HepG2 (cell line): ENCODE results near the gene MAD2L2. TPM values are rescaled to one million over a fixed set of nuclear protein-coding genes. Genes with fewer than 3 reads are reported as not detected.
A peak's percentile ranks its signal among the peaks of the same experiment; 100 is the strongest.

Experiments used
- ATAC-seq: fragments of 200-7000 bp; cut with Tn5 transposase; 3 replicates; pipeline ENCODE4 v1.9.1; 2020; ENCODE audit warnings: mild to moderate bottlenecking, moderate library complexity
- BruUV-seq: library from RNA; stranded (reverse); fragments of 400-500 nt; replicated peaks from 2 replicates; lab custom pipeline; 2021; lab: Mats Ljungman, UMichigan
- CTCF ChIA-PET: fragments of 300-600 bp; formaldehyde crosslinking; extraction: SDS; loops from one replicate; lab custom pipeline; 2021; ENCODE audit warnings: low total read pairs, inconsistent platforms, low intra/inter-chr PET ratio; lab: Yijun Ruan, JAX
- POLR2A ChIA-PET: fragments of 350-600 bp; sonication (Branson Sonifier 250); formaldehyde crosslinking; loops from one replicate; lab custom pipeline; 2020; ENCODE audit warnings: antibody characterized with exemption, inconsistent platforms; lab: Yijun Ruan, JAX
- DNase-seq: peaks from one replicate; pipeline ENCODE4 v3.0.0-alpha.2; 2015; ENCODE audit warnings: low spot score
- FAIRE-seq: peaks from 3 replicates; lab custom pipeline; 2011; peaks lifted over from hg19 to GRCh38; lab: Jason Lieb, UNC
- H2AFZ ChIP-seq: one replicate; pipeline ENCODE4 v1.6.1; 2011; ENCODE audit warnings: low read length, inconsistent platforms
- H3K27ac ChIP-seq: fragments of 300-600 bp; 3 replicates; pipeline ENCODE4 v1.8.0; 2011; ENCODE audit warnings: mixed run types, mild to moderate bottlenecking, mixed read lengths, low read length, inconsistent platforms; ENCODE audit not compliant: insufficient read depth; ENCODE audit errors: extremely low read length
- H3K27me3 ChIP-seq, 2 experiments: fragments of 200-600 bp in 1 of 2; 2 replicates in 1 of 2; 3 replicates in 1 of 2; pipeline versions ENCODE4 v1.6.0 to v1.8.0; 2011; ENCODE audit warnings: low read length in 2 of 2, mild to moderate bottlenecking in 2 of 2, moderate library complexity in 2 of 2, inconsistent platforms in 1 of 2; ENCODE audit not compliant: insufficient read depth in 2 of 2, control insufficient read depth in 1 of 2
- H3K36me3 ChIP-seq, 2 experiments: fragments of 200-600 bp in 1 of 2; replicated peaks in 1 of 2; 2 replicates in 1 of 2; 3 replicates in 1 of 2; pipeline versions ENCODE4 v1.5.1 to v1.8.0; 2011; ENCODE audit warnings: low read length in 2 of 2, inconsistent platforms in 1 of 2; ENCODE audit not compliant: insufficient read depth in 2 of 2, control insufficient read depth in 1 of 2
- H3K4me1 ChIP-seq: 2 replicates; pipeline ENCODE4 v1.5.1; 2012; ENCODE audit warnings: low read length, inconsistent platforms; ENCODE audit not compliant: insufficient read depth
- H3K4me2 ChIP-seq: 2 replicates; pipeline ENCODE4 v1.6.0; 2011; ENCODE audit warnings: low read depth, low read length, inconsistent platforms
- H3K4me3 ChIP-seq, 3 experiments: fragments of 200-600 bp in 1 of 3; sonication (generic), shearing (Covaris generic) in 1 of 3; replicated peaks in 1 of 3; 2 replicates each; pipeline ENCODE4 v1.5.1; 2011 to 2016; ENCODE audit warnings: low read length in 3 of 3, inconsistent platforms in 2 of 3, low read depth in 2 of 3, mild to moderate bottlenecking in 2 of 3, control low read depth in 1 of 3, mixed read lengths in 1 of 3; ENCODE audit not compliant: insufficient read depth in 1 of 3
- H3K79me2 ChIP-seq: one replicate; pipeline ENCODE4 v1.6.1; 2011; ENCODE audit warnings: low read length, inconsistent platforms; ENCODE audit not compliant: insufficient read depth
- H3K9ac ChIP-seq: 2 replicates; pipeline ENCODE4 v1.6.0; 2011; ENCODE audit warnings: mild to moderate bottlenecking, low read depth, low read length, inconsistent platforms; ENCODE audit not compliant: insufficient read depth
- H3K9me3 ChIP-seq: 2 replicates; pipeline ENCODE4 v1.5.1; 2012; ENCODE audit warnings: mild to moderate bottlenecking, low read length
- H4K20me1 ChIP-seq: 2 replicates; pipeline ENCODE4 v1.6.0; 2011; ENCODE audit warnings: inconsistent platforms, mild to moderate bottlenecking, low read length, moderate library complexity; ENCODE audit not compliant: insufficient read depth
- CEBPB ChIP-seq: IDR thresholded peaks from 2 replicates; pipeline ENCODE4 v1.6.1; 2011; ENCODE audit warnings: low read depth, low read length, improper control_type of control experiment, borderline replicate concordance
- CEBPG ChIP-seq: IDR thresholded peaks from 2 replicates; pipeline ENCODE4 v1.6.1; 2016
- DPF2 ChIP-seq: sonication (generic); formaldehyde crosslinking; IDR thresholded peaks from 2 replicates; pipeline ENCODE4 v1.4.0; 2020; ENCODE audit warnings: mild to moderate bottlenecking, low read depth, missing genetic modification reagents, borderline replicate concordance
- ZNF34 ChIP-seq: sonication (generic); formaldehyde crosslinking; IDR thresholded peaks from 2 replicates; pipeline ENCODE4 v1.4.0; 2020; ENCODE audit warnings: mild to moderate bottlenecking, missing genetic modification reagents, borderline replicate concordance
- ZNF629 ChIP-seq: sonication (generic); formaldehyde crosslinking; conservative IDR thresholded peaks from 2 replicates; pipeline ENCODE4 v1.5.0; 2020; ENCODE audit warnings: missing genetic modification reagents
- WGBS: methylation state at CpG from one replicate; pipeline ENCODE4 v1.1.6; 2017; ENCODE audit warnings: low lambda C conversion rate; 5-methylcytosine and 5-hydroxymethylcytosine counted together
- in situ Hi-C: cut with HindIII; loops from 2 replicates; pipeline ENCODE4 v1.10.0; 2017; ENCODE audit warnings: low pct_unique_long_range_greater_than_20kb; ENCODE audit not compliant: extremely low pct_ligation_motif_present
- intact Hi-C: fragments of 100-400 bp; cut with micrococcal nuclease; formaldehyde crosslinking; loops from one replicate; pipeline ENCODE4 v1.10.0; 2022; ENCODE audit not compliant: unreplicated experiment
- polyA plus RNA-seq, 8 experiments: library from polyadenylated mRNA; depleted of rRNA in 3 of 8; stranded (reverse) in 7 of 8; unstranded in 1 of 8; fragments of >200 nt; fragmentation: Illumina TruSeq in 4 of 8; extraction: Trizol in 4 of 8; gene quantifications; 2 replicates each; pipeline versions ENCODE4 v1.2.1 to v1.2.3, GENCODE V29; 2011 to 2016; ENCODE audit warnings: low read depth in 4 of 8, missing spikeins in 1 of 8, mixed read lengths in 1 of 8; ENCODE audit not compliant: insufficient read depth in 1 of 8
- total RNA-seq, 5 experiments: library from RNA; depleted of rRNA; stranded (reverse); fragments of >200 nt; fragmentation: Illumina TruSeq; extraction: Trizol; gene quantifications; 2 replicates each; pipeline ENCODE4 v1.2.3, GENCODE V29; 2016; ENCODE audit warnings: low read depth in 1 of 5
- TF ChIP-seq, protein P1 (sequence below): sonication (generic); formaldehyde crosslinking; IDR thresholded peaks from 2 replicates; pipeline ENCODE4 v1.5.0; 2020; ENCODE audit warnings: mild to moderate bottlenecking, missing genetic modification reagents, borderline replicate concordance

The MAD2L2 gene
- total and polyA plus RNA-seq, 2 of the 13 experiments (the other 11 are each of a cell fraction or from before 2014, with no cell fraction given), result 51.8 to 53.8 TPM

DNA sequence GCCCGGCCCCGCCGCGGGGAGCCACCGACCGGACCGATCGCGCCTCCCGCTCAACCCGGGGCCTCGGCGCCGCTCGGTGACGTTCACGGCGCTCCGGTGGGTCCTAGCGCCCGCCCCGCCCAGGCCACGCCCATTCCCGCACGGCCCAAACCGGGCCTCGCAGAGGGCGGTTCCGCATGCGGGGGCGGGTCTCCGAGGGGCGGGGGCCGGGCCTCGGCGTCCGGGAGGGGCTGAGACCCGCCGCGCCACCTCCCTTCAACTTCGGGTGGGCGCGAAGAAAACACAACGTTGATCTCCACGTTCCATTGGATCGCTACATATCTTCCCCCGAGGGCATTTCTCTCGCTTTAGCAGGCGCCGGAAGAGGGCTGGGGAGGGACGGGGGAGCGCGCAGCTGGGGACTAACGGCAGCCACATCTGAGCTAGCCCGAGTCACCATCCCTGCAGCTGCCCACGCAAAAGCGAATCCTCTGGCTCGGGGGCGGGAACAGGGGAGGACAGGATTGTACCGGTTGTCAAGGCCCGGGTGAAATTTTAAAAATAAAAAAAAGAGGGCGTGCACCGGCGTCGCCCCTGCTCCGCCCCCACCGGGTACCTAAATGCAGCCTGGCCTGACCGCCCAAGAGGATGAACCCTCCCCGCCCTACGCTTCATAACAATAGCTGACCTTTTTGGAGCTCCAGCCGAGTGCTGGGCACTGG, at the start of gene MAD2L2 (continued):
- TF ChIP-seq, protein P1, sequence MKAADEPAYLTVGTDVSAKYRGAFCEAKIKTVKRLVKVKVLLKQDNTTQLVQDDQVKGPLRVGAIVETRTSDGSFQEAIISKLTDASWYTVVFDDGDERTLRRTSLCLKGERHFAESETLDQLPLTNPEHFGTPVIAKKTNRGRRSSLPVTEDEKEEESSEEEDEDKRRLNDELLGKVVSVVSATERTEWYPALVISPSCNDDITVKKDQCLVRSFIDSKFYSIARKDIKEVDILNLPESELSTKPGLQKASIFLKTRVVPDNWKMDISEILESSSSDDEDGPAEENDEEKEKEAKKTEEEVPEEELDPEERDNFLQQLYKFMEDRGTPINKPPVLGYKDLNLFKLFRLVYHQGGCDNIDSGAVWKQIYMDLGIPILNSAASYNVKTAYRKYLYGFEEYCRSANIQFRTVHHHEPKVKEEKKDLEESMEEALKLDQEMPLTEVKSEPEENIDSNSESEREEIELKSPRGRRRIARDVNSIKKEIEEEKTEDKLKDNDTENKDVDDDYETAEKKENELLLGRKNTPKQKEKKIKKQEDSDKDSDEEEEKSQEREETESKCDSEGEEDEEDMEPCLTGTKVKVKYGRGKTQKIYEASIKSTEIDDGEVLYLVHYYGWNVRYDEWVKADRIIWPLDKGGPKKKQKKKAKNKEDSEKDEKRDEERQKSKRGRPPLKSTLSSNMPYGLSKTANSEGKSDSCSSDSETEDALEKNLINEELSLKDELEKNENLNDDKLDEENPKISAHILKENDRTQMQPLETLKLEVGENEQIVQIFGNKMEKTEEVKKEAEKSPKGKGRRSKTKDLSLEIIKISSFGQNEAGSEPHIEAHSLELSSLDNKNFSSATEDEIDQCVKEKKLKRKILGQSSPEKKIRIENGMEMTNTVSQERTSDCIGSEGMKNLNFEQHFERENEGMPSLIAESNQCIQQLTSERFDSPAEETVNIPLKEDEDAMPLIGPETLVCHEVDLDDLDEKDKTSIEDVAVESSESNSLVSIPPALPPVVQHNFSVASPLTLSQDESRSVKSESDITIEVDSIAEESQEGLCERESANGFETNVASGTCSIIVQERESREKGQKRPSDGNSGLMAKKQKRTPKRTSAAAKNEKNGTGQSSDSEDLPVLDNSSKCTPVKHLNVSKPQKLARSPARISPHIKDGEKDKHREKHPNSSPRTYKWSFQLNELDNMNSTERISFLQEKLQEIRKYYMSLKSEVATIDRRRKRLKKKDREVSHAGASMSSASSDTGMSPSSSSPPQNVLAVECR (CRISPR knock-in tag), result peak; percentile 86; the same call in 1 of the 2 replicates
- TF ChIP-seq ZNF34 (CRISPR knock-in tag), result 0 out of 2 replicates have a peak, but pooled peaks have one; percentile 54

DNA sequence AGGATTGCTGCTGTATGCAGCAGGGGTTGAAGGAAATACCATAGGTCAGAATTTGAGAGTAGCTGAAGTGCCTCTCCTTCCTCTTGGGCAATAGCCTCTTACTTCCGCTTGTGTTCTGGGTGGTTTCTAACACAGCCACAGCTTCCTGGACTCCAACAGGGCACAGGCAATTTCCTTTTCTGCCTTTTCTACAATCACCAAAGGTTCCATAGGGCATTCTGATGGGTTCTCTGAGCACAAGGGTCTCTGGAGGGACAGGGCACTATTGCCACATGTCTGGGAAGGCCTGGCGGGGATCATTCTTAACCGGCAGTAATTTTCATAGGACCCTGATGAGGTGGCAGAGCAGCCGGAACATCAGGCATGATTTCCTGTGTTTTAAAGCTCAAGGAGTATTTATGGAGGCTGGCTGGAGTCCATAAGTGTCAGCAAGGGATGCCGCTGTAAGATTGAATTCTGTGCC, 49.5 kb upstream of the MAD2L2 start:
- 47% methylated on average over 5 of the region's 5 CpGs for WGBS
- ATAC-seq, result peak; percentile 12

More for the DNA sequence above, 49.5 kb upstream of the MAD2L2 start:
- Histone ChIP-seq H4K20me1 (no peaks in the 10 kb centered on the region), H3K4me2 (no peak overlapping the region), H3K4me1 (peaks cover 48% of the 10 kb centered on the region), H3K4me3 (no peak overlapping the region), H3K27ac (no peak overlapping the region), H3K36me3 (no peaks in the 10 kb centered on the region), H3K9ac (no peak overlapping the region), H3K79me2 (no peaks in the 10 kb centered on the region), H3K9me3 (no peaks in the 10 kb centered on the region), H3K27me3 (peaks cover 2 to 16% of the 10 kb centered on the region in 2 experiments; a peak in 2 of 5 replicates), H2AFZ (no peak overlapping the region)
- intact Hi-C loops, result no loop called here
- ChIA-PET CTCF (no interaction called here), POLR2A (no interaction called here)
- FAIRE-seq (no peak), DNase-seq (no peak)
- BruUV-seq, result no TSS peak
- TF ChIP-seq ZNF629 (CRISPR knock-in tag) (no peak), DPF2 (CRISPR knock-in tag) (no peak), CEBPG (CRISPR knock-in tag) (peak; percentile 33; the same call in 1 of the 2 replicates), CEBPB (peak; percentile 33; the same call in 1 of the 2 replicates)
- in situ Hi-C loops, result no loop called here
